SK-N-SH treated with all-trans-retinoic acid at 6 μM for 48 hours (cell line): ENCODE results near the gene MED27.

Experiments
- ATAC-seq: fragments of 200-7000 bp; cut with Tn5 transposase; 3 replicates; pipeline ENCODE4 v1.9.1; 2020; ENCODE audit warnings: mild to moderate bottlenecking, moderate library complexity
- ARNTL ChIP-seq: fragments of 450-650 bp; formaldehyde crosslinking; IDR thresholded peaks from 2 replicates; pipeline ENCODE4 v1.5.0; 2020; ENCODE audit warnings: low read depth, mild to moderate bottlenecking, moderate library complexity, borderline replicate concordance
- CREB5 ChIP-seq: fragments of 250-450 bp; sonication (Bioruptor Pico); IDR thresholded peaks from 2 replicates; pipeline ENCODE4 v1.5.1; 2020; ENCODE audit warnings: low read depth, mild to moderate bottlenecking, moderate library complexity
- CSDC2 ChIP-seq: fragments of 250-450 bp; sonication (Bioruptor Pico); IDR thresholded peaks from 2 replicates; pipeline ENCODE4 v1.5.0; 2020; ENCODE audit warnings: mild to moderate bottlenecking, moderate library complexity
- ESRRG ChIP-seq: fragments of 250-450 bp; sonication (Bioruptor Pico); IDR thresholded peaks from 2 replicates; pipeline ENCODE4 v1.6.1; 2021; ENCODE audit warnings: mild to moderate bottlenecking
- GLIS3 ChIP-seq: fragments of 250-450 bp; sonication (Bioruptor Pico); IDR thresholded peaks from 2 replicates; pipeline ENCODE4 v1.5.0; 2020; ENCODE audit warnings: mild to moderate bottlenecking, moderate library complexity
- ISL1 ChIP-seq: fragments of 250-450 bp; sonication (Bioruptor Pico); IDR thresholded peaks from 2 replicates; pipeline ENCODE4 v2.1.2; 2022; ENCODE audit warnings: mild to moderate bottlenecking, moderate library complexity
- OSR1 ChIP-seq: fragments of 250-450 bp; sonication (Bioruptor Pico); IDR thresholded peaks from 2 replicates; pipeline ENCODE4 v1.8.0; 2022; ENCODE audit warnings: moderate library complexity, mild to moderate bottlenecking, inconsistent platforms
- POU6F1 ChIP-seq: fragments of 250-450 bp; sonication (Bioruptor Pico); IDR thresholded peaks from 2 replicates; pipeline ENCODE4 v1.8.0; 2021; ENCODE audit warnings: low read depth, mild to moderate bottlenecking, moderate library complexity, borderline replicate concordance
- PPARA ChIP-seq: fragments of 250-450 bp; sonication (Bioruptor Pico); IDR thresholded peaks from 2 replicates; pipeline ENCODE4 v1.5.0; 2020; ENCODE audit warnings: mild to moderate bottlenecking, borderline replicate concordance
- RARB ChIP-seq: fragments of 250-450 bp; sonication (Bioruptor Pico); IDR thresholded peaks from 2 replicates; pipeline ENCODE4 v1.8.0; 2021; ENCODE audit warnings: mild to moderate bottlenecking, moderate library complexity
- SNAI2 ChIP-seq: fragments of 250-450 bp; sonication (Bioruptor Pico); IDR thresholded peaks from 2 replicates; pipeline ENCODE4 v1.5.0; 2020; ENCODE audit warnings: mild to moderate bottlenecking, moderate library complexity
- TCF4 ChIP-seq: fragments of 250-450 bp; sonication (Bioruptor Pico); IDR thresholded peaks from 2 replicates; pipeline ENCODE4 v1.8.0; 2021; ENCODE audit warnings: mild to moderate bottlenecking, moderate library complexity, borderline replicate concordance
- TOX ChIP-seq: fragments of 250-450 bp; sonication (Bioruptor Pico); IDR thresholded peaks from 2 replicates; pipeline ENCODE4 v1.8.0; 2021; ENCODE audit warnings: mild to moderate bottlenecking, moderate library complexity, borderline replicate concordance
- TSHZ2 ChIP-seq: fragments of 250-450 bp; sonication (Bioruptor Pico); IDR thresholded peaks from 2 replicates; pipeline ENCODE4 v1.5.0; 2020; ENCODE audit warnings: mild to moderate bottlenecking, moderate library complexity
- ZC3H10 ChIP-seq: fragments of 250-450 bp; sonication (Bioruptor Pico); IDR thresholded peaks from 2 replicates; pipeline ENCODE4 v1.5.1; 2021; ENCODE audit warnings: mild to moderate bottlenecking, moderate library complexity
- ZFP3 ChIP-seq: fragments of 250-450 bp; sonication (Bioruptor Pico); IDR thresholded peaks from 2 replicates; pipeline ENCODE4 v1.5.0; 2020; ENCODE audit warnings: mild to moderate bottlenecking, moderate library complexity
- ZFP30 ChIP-seq: fragments of 450-650 bp; formaldehyde crosslinking; IDR thresholded peaks from 2 replicates; pipeline ENCODE4 v1.5.0; 2022; ENCODE audit warnings: mild to moderate bottlenecking, moderate library complexity
- ZNF565 ChIP-seq: fragments of 450-650 bp; formaldehyde crosslinking; conservative IDR thresholded peaks from 2 replicates; pipeline ENCODE4 v1.5.0; 2020; ENCODE audit warnings: low read depth, mild to moderate bottlenecking, moderate library complexity
- ZNF8 ChIP-seq: fragments of 450-650 bp; formaldehyde crosslinking; IDR thresholded peaks from 2 replicates; pipeline ENCODE4 v1.5.0; 2020; ENCODE audit warnings: mild to moderate bottlenecking, moderate library complexity
- TF ChIP-seq, protein P1 (sequence below): fragments of 250-450 bp; sonication (Bioruptor Pico); IDR thresholded peaks from 2 replicates; pipeline ENCODE4 v1.8.0; 2020; ENCODE audit warnings: mild to moderate bottlenecking, moderate library complexity, borderline replicate concordance

MED27 gene

DNA sequence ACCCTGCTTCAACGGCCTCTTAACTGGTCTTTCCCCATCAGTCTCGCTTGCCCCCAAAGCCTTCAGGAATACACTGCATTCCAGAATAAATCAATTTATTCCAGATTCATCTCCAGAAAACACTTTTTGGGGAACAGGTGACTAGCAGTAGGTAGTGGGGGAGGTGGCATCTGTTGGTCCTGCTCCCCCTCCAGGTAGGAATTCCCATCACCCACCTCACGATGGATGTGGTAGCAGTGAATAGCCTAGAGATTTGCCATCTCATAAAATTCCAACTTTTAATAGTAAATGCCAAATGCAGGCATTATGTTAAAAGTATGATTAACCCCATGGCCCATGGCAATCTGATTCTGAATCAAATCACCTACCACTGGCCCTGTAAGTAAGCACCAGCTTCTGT, 142.7 kb downstream of the MED27 start:
- TF ChIP-seq SNAI2 (CRISPR knock-in tag), result no peak
- no peak for TF ChIP-seq TSHZ2
- TF ChIP-seq ZNF565, result no peak
- TF ChIP-seq ZFP30, result no peak
- TF ChIP-seq PPARA (CRISPR knock-in tag), result no peak
- TF ChIP-seq CREB5 (CRISPR knock-in tag), result no peak
- TF ChIP-seq ISL1 (CRISPR knock-in tag), result no peak
- TF ChIP-seq TCF4 (CRISPR knock-in tag), result no peak
- TF ChIP-seq, protein P1, sequence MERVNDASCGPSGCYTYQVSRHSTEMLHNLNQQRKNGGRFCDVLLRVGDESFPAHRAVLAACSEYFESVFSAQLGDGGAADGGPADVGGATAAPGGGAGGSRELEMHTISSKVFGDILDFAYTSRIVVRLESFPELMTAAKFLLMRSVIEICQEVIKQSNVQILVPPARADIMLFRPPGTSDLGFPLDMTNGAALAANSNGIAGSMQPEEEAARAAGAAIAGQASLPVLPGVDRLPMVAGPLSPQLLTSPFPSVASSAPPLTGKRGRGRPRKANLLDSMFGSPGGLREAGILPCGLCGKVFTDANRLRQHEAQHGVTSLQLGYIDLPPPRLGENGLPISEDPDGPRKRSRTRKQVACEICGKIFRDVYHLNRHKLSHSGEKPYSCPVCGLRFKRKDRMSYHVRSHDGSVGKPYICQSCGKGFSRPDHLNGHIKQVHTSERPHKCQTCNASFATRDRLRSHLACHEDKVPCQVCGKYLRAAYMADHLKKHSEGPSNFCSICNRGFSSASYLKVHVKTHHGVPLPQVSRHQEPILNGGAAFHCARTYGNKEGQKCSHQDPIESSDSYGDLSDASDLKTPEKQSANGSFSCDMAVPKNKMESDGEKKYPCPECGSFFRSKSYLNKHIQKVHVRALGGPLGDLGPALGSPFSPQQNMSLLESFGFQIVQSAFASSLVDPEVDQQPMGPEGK (CRISPR knock-in tag), result no peak
- TF ChIP-seq CSDC2 (CRISPR knock-in tag), result no peak
- TF ChIP-seq ARNTL (CRISPR knock-in tag), result no peak
- no peak for TF ChIP-seq TOX (CRISPR knock-in tag)
- TF ChIP-seq GLIS3 (CRISPR knock-in tag), result no peak
- no peak for TF ChIP-seq ZC3H10 (CRISPR knock-in tag)
- no peak for TF ChIP-seq ESRRG
- TF ChIP-seq ZNF8 (CRISPR knock-in tag), result no peak
- no peak for TF ChIP-seq RARB (CRISPR knock-in tag)
- TF ChIP-seq POU6F1 (CRISPR knock-in tag), result no peak
- ATAC-seq, result no peak

- no peak for ATAC-seq
- no peak for TF ChIP-seq PPARA (CRISPR knock-in tag)
- TF ChIP-seq ZNF8 (CRISPR knock-in tag), result peak; percentile 92
Observed at GRCh38 chr9:131934673-131935072, 145.0 kb downstream of the MED27 start.

- no peak for TF ChIP-seq TOX (CRISPR knock-in tag)
- no peak for TF ChIP-seq ZC3H10 (CRISPR knock-in tag)
- no peak for TF ChIP-seq ISL1 (CRISPR knock-in tag)
- TF ChIP-seq GLIS3 (CRISPR knock-in tag), result no peak
- no peak for TF ChIP-seq ZFP3
- no peak for TF ChIP-seq ARNTL (CRISPR knock-in tag)
- no peak for TF ChIP-seq OSR1 (CRISPR knock-in tag)
- no peak for TF ChIP-seq TSHZ2
- TF ChIP-seq RARB (CRISPR knock-in tag), result no peak
- no peak for ATAC-seq
Observed at GRCh38 chr9:131927091-131927490, 152.6 kb downstream of the MED27 start.
